LoVo (cell line): ENCODE measurements around the gene R3HDM4.
"Not testable (repeated sequence)": the region's sequence is repeated elsewhere in the genome, so short reads cannot be mapped to it uniquely, and the experiment has no call there.

ENCODE experiments used
- DNase-seq: peaks from one replicate; pipeline ENCODE4 v3.0.0-alpha.2; 2016; ENCODE audit warnings: low spot score

Gene R3HDM4

DNA sequence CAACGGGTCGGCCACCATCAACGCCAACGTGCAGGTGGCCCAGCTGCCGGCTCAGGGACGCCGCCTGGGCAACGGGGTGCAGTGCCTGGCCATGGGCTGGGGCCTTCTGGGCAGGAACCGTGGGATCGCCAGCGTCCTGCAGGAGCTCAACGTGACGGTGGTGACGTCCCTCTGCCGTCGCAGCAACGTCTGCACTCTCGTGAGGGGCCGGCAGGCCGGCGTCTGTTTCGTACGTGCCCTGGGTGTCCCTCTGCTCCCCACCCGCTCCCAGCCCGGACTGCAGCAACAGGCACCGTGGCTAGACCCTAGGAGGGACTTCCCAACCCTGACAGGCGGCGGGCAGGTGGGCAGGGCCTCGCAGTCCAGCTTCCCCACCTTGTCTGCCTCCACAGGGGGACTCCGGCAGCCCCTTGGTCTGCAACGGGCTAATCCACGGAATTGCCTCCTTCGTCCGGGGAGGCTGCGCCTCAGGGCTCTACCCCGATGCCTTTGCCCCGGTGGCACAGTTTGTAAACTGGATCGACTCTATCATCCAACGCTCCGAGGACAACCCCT, 57.4 kb downstream of the R3HDM4 start:
- DNase-seq, result no peak

DNA sequence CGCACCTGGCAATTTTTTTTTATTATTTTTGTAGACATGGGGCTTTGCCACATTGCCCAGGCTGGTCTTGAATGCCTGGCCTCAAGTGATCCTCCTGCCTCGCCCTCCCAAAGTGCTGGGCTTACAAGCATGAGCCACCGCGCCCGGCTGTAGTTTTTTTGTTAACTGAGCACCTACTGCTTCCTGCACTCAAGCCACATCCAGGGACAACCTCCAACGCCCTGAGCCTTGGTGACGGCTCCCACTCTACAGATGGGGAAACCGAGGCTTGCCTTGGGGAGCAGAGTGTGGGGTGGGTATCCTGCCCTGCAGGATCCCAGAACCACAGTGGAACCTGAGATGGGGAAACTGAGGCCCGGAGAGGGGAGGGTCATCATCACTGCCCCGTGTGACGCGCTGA, 57.9 kb downstream of the R3HDM4 start:
- no peak for DNase-seq

DNA sequence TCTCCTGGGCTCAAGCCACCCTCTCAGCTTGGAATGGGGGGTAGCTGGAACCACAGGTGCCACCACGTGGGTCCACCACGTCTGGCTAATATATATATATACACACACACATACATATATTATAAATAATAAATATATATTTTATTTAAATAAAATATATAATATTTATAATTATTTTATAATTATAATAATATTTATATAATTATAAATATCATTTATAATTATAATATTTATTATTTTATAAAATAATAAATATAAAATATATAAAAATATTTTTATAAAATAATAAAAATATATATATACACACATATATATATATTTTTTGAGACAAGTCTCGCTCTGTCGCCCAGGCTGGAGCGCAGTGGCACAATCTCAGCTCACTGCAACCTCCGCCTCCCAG, 58.5 kb downstream of the R3HDM4 start:
- no peak for DNase-seq

DNA sequence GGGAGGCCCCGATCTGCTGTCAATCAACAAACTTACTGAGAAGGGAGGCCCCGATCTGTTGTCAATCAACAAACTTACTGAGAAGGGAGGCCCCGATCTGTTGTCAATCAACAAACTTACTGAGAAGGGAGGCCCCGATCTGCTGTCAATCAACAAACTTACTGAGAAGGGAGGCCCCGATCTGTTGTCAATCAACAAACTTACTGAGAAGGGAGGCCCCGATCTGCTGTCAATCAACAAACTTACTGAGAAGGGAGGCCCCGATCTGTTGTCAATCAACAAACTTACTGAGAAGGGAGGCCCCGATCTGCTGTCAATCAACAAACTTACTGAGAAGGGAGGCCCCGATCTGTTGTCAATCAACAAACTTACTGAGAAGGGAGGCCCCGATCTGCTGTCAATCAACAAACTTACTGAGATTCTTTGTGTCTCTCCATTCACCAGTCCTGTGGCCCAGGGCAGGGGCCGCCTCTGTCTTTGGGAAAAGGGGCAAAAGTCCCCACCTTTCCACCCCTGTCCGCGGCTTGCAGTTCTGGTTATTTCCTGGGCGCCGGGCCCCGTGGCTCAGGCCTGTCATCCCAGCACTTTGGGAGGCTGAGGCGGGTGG, 59.3 kb downstream of the R3HDM4 start:
- DNase-seq, result not testable (repeated sequence)

DNA sequence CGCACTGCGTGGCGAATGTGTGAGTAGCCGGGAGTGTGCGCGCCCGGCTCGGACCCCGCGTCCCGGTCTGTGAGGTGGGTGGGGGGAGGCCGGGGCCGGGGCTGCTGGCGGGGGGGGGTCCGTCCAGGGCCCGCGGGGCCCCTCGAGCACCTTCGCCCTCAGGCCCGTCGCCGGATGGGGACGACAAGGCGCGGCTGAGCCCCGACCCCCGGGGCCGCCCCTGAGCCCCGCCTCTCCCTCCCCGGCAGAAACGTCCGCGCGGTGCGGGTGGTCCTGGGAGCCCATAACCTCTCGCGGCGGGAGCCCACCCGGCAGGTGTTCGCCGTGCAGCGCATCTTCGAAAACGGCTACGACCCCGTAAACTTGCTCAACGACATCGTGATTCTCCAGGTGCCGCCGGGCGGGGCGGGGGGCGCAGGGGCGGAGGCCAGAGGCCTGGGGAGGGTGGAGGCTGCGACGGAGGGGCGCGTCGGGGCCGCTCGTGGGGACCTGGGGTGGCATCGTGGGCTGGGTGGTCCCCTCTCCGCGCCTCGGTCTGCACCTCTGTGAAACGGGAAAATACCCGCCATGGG, 59.9 kb downstream of the R3HDM4 start:
- DNase-seq, result no peak

DNA sequence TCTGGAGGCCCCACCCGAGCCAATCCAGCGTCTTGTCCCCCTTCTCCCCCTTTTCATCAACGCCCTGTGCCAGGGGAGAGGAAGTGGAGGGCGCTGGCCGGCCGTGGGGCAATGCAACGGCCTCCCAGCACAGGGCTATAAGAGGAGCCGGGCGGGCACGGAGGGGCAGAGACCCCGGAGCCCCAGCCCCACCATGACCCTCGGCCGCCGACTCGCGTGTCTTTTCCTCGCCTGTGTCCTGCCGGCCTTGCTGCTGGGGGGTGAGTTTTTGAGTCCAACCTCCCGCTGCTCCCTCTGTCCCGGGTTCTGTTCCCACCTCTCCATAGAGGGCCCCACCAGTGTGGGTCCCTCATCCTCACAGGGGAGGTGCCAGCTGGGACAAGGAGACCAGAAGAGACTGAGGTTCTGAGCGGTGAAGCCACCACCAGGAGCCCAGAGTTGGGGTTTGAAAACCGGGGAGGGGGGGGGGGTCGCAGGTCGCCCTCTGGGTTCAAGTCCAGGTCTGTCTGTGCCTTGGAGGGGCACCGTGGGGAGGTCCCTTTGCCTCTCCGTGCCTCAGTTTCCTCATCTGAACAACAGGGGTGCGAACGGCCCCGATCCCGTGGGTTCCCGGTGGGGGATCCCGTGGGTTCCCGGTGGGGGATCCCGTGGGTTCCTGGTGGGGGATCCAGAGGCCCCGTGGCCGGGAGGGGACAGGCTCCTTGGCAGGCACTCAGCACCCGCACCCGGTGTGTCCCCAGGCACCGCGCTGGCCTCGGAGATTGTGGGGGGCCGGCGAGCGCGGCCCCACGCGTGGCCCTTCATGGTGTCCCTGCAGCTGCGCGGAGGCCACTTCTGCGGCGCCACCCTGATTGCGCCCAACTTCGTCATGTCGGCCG, 60.6 kb downstream of the R3HDM4 start, which contains the start of gene ELANE:
Gene ELANE (plus strand): TSS at position 168 of the 878 bp plus-strand sequence. CDS start 26 bp downstream, at position 194.
- DNase-seq, result no peak

DNA sequence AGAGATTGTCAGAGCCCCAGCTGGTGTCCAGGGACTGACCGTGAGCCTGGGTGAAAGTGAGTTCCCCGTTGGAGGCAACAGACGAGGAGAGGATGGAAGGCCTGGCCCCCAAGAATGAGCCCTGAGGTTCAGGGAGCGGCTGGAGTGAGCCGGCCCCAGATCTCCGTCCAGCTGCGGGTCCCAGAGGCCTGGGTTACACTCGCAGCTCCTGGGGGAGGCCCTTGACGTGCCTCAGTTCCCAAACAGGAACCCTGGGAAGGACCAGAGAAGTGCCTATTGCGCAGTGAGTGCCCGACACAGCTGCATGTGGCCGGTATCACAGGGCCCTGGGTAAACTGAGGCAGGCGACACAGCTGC, 62.1 kb downstream of the R3HDM4 start:
- DNase-seq, result no peak

DNA sequence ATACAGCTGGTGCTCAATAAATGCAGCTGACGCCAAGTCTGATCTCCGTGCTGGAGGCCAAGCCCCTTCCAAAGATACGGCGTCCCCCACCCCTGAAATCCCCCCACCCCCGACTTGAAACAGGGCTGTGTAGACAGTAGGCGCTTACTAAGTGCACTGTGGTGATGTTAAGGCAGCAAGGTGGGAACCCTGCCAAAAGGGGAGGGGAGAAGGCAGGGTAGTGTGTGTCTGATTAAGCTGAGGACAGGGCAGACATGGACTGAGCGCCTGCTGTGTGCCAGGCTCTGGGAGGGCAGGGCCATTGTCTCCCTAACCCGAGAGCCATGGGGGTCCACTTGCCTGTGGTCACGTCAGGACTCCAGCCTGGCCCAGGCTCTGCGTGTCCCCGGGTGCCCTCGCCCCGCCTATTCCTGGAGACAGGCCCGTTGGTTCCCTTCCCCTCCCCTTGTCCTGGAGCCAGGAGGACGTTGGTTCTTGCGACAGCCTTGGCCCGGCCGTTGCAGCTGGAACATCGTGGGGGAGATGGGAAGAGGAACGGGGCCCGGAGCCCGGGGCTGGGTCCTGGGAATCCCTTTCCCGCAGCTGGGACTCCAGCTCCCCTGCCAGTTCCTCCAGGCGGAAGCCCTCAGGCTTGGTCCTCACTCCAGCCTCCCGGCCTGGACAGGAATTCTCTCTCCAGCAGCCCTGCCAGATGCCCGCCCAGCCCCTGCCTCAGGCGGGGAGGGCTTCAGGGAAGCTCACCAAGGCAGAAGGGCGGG, 62.6 kb downstream of the R3HDM4 start:
- DNase-seq, result no peak

DNA sequence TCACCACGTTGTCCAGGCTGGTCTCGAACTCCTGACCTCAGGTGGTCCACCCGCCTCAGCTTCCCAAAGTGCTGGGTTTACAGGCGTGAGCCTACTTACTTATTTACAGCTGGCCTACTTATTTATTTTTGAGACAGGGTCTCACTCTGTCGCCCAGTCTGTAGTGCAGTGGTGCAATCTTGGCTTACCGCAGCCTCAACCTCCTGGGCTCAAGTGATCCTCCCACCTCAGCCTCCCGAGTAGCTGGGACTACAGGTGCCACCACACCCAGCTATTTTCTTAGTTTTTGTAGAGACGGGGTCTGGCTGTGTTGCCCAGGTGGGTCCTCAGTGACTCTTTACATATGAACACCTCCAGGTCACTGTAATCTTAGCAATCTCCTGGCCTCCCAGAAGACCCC, 63.8 kb downstream of the R3HDM4 start:
- DNase-seq, result not testable (repeated sequence)

DNA sequence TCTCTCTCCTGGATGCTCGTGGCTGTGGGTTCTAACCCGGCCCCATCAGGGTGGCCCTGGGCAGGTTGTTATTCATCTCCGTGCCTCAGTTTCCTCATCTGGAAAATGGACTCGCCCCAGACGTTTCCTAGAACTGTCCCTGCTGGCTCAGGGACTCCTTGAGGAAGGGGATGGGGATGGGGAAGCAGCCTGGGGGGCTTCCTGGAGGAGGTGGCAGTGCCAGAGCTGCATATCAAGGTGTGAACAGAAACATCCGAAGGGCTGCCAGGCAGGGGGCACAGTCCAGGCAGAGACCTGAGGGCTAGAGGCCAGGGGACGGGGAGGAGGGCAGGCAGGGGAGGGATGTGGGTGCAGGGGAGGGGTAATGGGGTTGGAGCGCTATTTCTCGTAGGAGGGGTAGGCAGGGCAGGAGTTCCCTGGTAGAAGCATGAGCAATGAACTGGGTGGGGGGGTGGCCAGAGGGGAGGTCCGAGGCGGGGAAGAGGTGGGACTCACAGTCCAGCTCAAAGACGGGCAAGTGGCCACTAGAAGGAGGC, 64.6 kb downstream of the R3HDM4 start:
- DNase-seq, result no peak
